K562 (cell line): ENCODE data around the gene RERE. TPM values are rescaled to one million over a fixed set of nuclear protein-coding genes. Genes with fewer than 3 reads are reported as not detected.

Source experiments
- ATAC-seq: fragments of 200-7000 bp; cut with Tn5 transposase; 3 replicates; pipeline ENCODE4 v1.9.1; 2020; ENCODE audit warnings: moderate library complexity
- BruUV-seq: library from RNA; stranded (reverse); fragments of 400-500 nt; replicated peaks from 2 replicates; lab custom pipeline; 2021; lab: Mats Ljungman, UMichigan
- CTCF ChIA-PET: fragments of 300-600 bp; formaldehyde crosslinking; extraction: SDS; loops from one replicate; lab custom pipeline; 2021; ENCODE audit warnings: low intra/inter-chr PET ratio; lab: Yijun Ruan, JAX
- POLR2A ChIA-PET: fragments of 300-600, 350-650 bp; sonication (Branson Sonifier 250); formaldehyde crosslinking; extraction: SDS; loops from one replicate; lab custom pipeline; 2021; ENCODE audit warnings: antibody characterized with exemption, inconsistent platforms; lab: Yijun Ruan, JAX
- DNase-seq, 4 experiments: peaks; one replicate each; pipeline versions ENCODE4 v3.0.0 to v3.0.0-alpha.2; 2011 to 2018; ENCODE audit warnings: low spot score in 3 of 4, mixed read lengths in 3 of 4; ENCODE audit errors: extremely low read depth in 1 of 4
- FAIRE-seq: peaks from 2 replicates; lab custom pipeline; 2011; peaks lifted over from hg19 to GRCh38; lab: Jason Lieb, UNC
- H2AFZ ChIP-seq: 2 replicates; pipeline ENCODE4 v1.6.0; 2011; ENCODE audit warnings: low read depth, low read length, control low read depth, inconsistent platforms
- H3K27ac ChIP-seq: fragments of 200-600 bp; 3 replicates; pipeline ENCODE4 v1.8.0; 2011; ENCODE audit warnings: low read depth, mild to moderate bottlenecking, control low read depth, inconsistent platforms, low read length, moderate library complexity, mixed read lengths; ENCODE audit errors: extremely low read depth
- H3K27me3 ChIP-seq, 2 experiments: fragments of 300-600 bp in 1 of 2; 2 replicates in 1 of 2; 3 replicates in 1 of 2; pipeline versions ENCODE4 v1.6.0 to v1.8.0; 2011; ENCODE audit warnings: inconsistent platforms in 2 of 2, low read length in 2 of 2, mild to moderate bottlenecking in 1 of 2, mixed read lengths in 1 of 2, moderate library complexity in 1 of 2; ENCODE audit not compliant: control insufficient read depth in 2 of 2, insufficient read depth in 2 of 2
- H3K36me3 ChIP-seq: fragments of 300-600 bp; 3 replicates; pipeline ENCODE4 v1.8.0; 2011; ENCODE audit warnings: mild to moderate bottlenecking, low read length, inconsistent platforms; ENCODE audit not compliant: control insufficient read depth, insufficient read depth
- H3K4me1 ChIP-seq, 2 experiments: fragments of 200-600 bp in 1 of 2; replicated peaks in 1 of 2; 2 replicates in 1 of 2; 3 replicates in 1 of 2; pipeline versions ENCODE4 v1.5.1 to v1.8.0; 2011; ENCODE audit warnings: inconsistent platforms in 2 of 2, low read length in 2 of 2, mild to moderate bottlenecking in 1 of 2, mixed read lengths in 1 of 2, moderate library complexity in 1 of 2; ENCODE audit not compliant: control insufficient read depth in 2 of 2, insufficient read depth in 2 of 2
- H3K4me2 ChIP-seq: 2 replicates; pipeline ENCODE4 v1.6.1; 2011; ENCODE audit warnings: low read length, control low read depth, inconsistent platforms, mixed read lengths; ENCODE audit not compliant: insufficient read depth
- H3K4me3 ChIP-seq: fragments of 200-600 bp; sonication (generic), shearing (Covaris generic); 2 replicates; pipeline ENCODE4 v1.5.1; 2016; ENCODE audit warnings: control low read depth, inconsistent platforms
- H3K79me2 ChIP-seq: fragments of 200-600 bp; 3 replicates; pipeline ENCODE4 v1.8.0; 2011; ENCODE audit warnings: low read length, inconsistent platforms; ENCODE audit not compliant: control insufficient read depth, insufficient read depth
- H3K9ac ChIP-seq, 2 experiments: 2 replicates each; pipeline versions ENCODE4 v1.6.0 to v1.6.1; 2011; ENCODE audit warnings: low read depth in 2 of 2, low read length in 2 of 2, control low read depth in 1 of 2, inconsistent platforms in 1 of 2, mild to moderate bottlenecking in 1 of 2, mixed read lengths in 1 of 2; ENCODE audit not compliant: insufficient read depth in 1 of 2
- H3K9me1 ChIP-seq: one replicate; pipeline ENCODE4 v1.6.0; 2011; ENCODE audit warnings: inconsistent platforms, mild to moderate bottlenecking, low read length, moderate library complexity; ENCODE audit not compliant: control insufficient read depth, insufficient read depth
- H3K9me3 ChIP-seq: replicated peaks from 2 replicates; pipeline ENCODE4 v1.5.1; 2011; ENCODE audit warnings: low read depth, low read length, inconsistent platforms; ENCODE audit not compliant: control insufficient read depth, insufficient read depth
- H4K20me1 ChIP-seq: replicated peaks from 2 replicates; pipeline ENCODE4 v1.6.1; 2011; ENCODE audit warnings: low read length, inconsistent platforms, mixed read lengths; ENCODE audit not compliant: control insufficient read depth, insufficient read depth
- CBX2 ChIP-seq: fragments of 200-600 bp; sonication (generic); IDR thresholded peaks from one replicate; pipeline ENCODE4 v1.6.1; 2012; ENCODE audit warnings: mild to moderate bottlenecking, low read length, inconsistent platforms; ENCODE audit not compliant: insufficient read depth, poor library complexity, severe bottlenecking
- KLF13 ChIP-seq: fragments of 450-650 bp; IDR thresholded peaks from 2 replicates; pipeline ENCODE4 v1.6.1; 2016; ENCODE audit warnings: missing genetic modification characterization, low read depth, mild to moderate bottlenecking, missing compliant biosample characterization, moderate library complexity, borderline replicate concordance
- MEF2A ChIP-seq: IDR thresholded peaks from 2 replicates; pipeline ENCODE4 v1.6.1; 2011; ENCODE audit warnings: low read depth, mild to moderate bottlenecking, low read length, moderate library complexity; ENCODE audit not compliant: control insufficient read depth
- MYBL2 ChIP-seq, 2 experiments: fragments of 450-650 bp in 1 of 2; sonication (generic) in 1 of 2; formaldehyde crosslinking in 1 of 2; IDR thresholded peaks; 2 replicates each; pipeline versions ENCODE4 v1.6.1 to v1.8.1; 2017 to 2022; ENCODE audit warnings: borderline replicate concordance in 1 of 2, inconsistent platforms in 1 of 2, low read depth in 1 of 2, mild to moderate bottlenecking in 1 of 2, missing genetic modification reagents in 1 of 2, moderate library complexity in 1 of 2
- RBM15 ChIP-seq: fragments of 200-400 bp; formaldehyde crosslinking; IDR thresholded peaks from 2 replicates; pipeline ENCODE4 v1.6.1; 2018; ENCODE audit warnings: mild to moderate bottlenecking, low read length, moderate library complexity; ENCODE audit not compliant: insufficient read depth
- SOX6 ChIP-seq: fragments of 450-650 bp; IDR thresholded peaks from 2 replicates; pipeline ENCODE4 v1.6.1; 2014; ENCODE audit warnings: mild to moderate bottlenecking
- ZFP1 ChIP-seq: fragments of 450-650 bp; formaldehyde crosslinking; IDR thresholded peaks from 2 replicates; pipeline ENCODE4 v1.4.0; 2020; ENCODE audit warnings: mild to moderate bottlenecking, mixed read lengths
- ZNF445 ChIP-seq: fragments of 250-450 bp; sonication (Bioruptor Pico); IDR thresholded peaks from 2 replicates; pipeline ENCODE4 v1.4.0; 2020; ENCODE audit warnings: low read depth, mild to moderate bottlenecking, moderate library complexity
- whole genome bisulfite sequencing: fragments of 100-300 bp; shearing (Covaris generic); methylation state at CpG from one replicate; pipeline ENCODE4 v1.1.6; 2016; ENCODE audit warnings: low coverage, mixed read lengths; ENCODE audit not compliant: insufficient coverage; ENCODE audit errors: missing lambda C conversion rate; 5-methylcytosine and 5-hydroxymethylcytosine counted together
- in situ Hi-C: fragments of 300-500 bp; cut with MboI; formaldehyde crosslinking; loops from 4 replicates; pipeline ENCODE4 v1.15.0; 2018; ENCODE audit warnings: inconsistent platforms, mixed read lengths
- intact Hi-C: fragments of 100-400 bp; cut with micrococcal nuclease; formaldehyde crosslinking; loops from 2 replicates; pipeline ENCODE4 v1.14.2; 2022
- polyA plus RNA-seq, 8 experiments: library from polyadenylated mRNA; depleted of rRNA in 4 of 8; stranded (reverse) in 5 of 8; unstranded in 3 of 8; fragments of >200 nt; fragmentation: Nextera tagmentation in 2 of 8; fragmentation: Illumina TruSeq in 1 of 8; extraction: Ambion mirVana in 2 of 8; extraction: Trizol in 1 of 8; gene quantifications; 2 replicates each; pipeline versions ENCODE4 v1.2.1 to v1.2.3, GENCODE V29; 2011 to 2014; ENCODE audit warnings: inconsistent platforms in 1 of 8, missing spikeins in 1 of 8
- total RNA-seq, 7 experiments: library from RNA; depleted of rRNA in 6 of 7; stranded (reverse); fragments of >200 nt in 6 of 7; fragmentation: Illumina TruSeq in 2 of 7; extraction: Trizol in 2 of 7; gene quantifications; 2 replicates each; pipeline versions ENCODE4 v1.2.1 to v1.2.3, GENCODE V29; 2011 to 2021; ENCODE audit warnings: low replicate concordance in 1 of 7

Gene RERE
- total and polyA plus RNA-seq, 9 of the 15 experiments (the other 6 are each of a cell fraction or from before 2014, with no cell fraction given) = 3.0 to 51.5 (median 13.4) TPM

DNA sequence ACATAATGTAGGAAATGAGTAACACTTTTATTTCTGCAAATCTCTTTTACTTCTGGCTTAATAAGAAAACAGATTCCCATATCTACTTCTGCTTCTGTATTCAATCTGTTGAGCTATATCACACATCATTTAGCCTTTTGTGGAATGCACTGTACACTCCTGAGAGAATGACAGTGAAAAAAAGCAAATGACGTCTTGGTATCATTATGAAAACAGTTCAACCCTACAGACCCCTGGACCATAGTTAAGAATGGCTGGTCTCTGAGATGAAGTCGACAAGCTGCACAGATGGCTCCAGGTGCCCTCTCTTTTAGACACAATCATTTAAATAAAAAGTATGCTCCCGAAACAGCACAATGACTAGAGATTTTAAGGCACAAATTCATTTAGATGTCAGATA lies 247.0 kb downstream of the RERE start (continued):
- no peak for TF ChIP-seq MYBL2 (IDR thresholded peaks at IDR 0.05; ENCODE audit: low read depth)
- no peak for TF ChIP-seq MYBL2 (CRISPR knock-in tag; IDR thresholded peaks at IDR 0.05; ENCODE audit: borderline replicate concordance)
- TF ChIP-seq ZFP1 (CRISPR knock-in tag) = no peak
- no peak for TF ChIP-seq RBM15
- no peak for TF ChIP-seq SOX6
- no peak for TF ChIP-seq ZNF445 (CRISPR knock-in tag)

DNA sequence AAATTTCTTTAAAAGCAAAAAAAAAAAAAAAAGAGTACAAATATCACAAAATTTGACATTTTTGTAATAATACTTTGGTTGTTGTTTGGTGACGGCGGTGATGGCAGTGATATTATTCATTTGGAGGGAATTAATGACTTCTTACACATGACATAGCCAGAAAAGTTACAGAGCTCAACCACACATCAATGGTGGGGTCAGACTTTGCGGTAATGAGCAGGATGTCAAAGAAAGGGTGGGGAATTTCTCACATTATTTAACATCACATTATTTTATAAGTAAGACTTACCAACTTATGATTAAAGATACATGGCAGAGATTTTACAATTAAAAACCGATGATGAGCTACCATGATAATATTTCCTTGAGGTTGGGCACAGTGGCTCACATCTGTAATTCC lies 248.2 kb downstream of the RERE start:
- no peaks in the 10 kb centered on the region for H4K20me1 ChIP-seq
- no peaks in the 10 kb centered on the region for H3K9me1 ChIP-seq
- intact Hi-C loops = no loop called here
- in situ Hi-C loops = loop anchor here (5.0 kb wide), 1 partner anchor 103 kb away; no protein-coding TSS in a partner anchor
- DNase-seq (no peak), FAIRE-seq (no peak), ATAC-seq (no peak)
- CTCF ChIA-PET = interaction anchor here (0.5 to 0.7 kb wide), 2 partner anchors 279 to 1235 kb away, joined by 3 read pairs; no protein-coding TSS in a partner anchor
- no peak overlapping the region for H3K4me2 ChIP-seq
- peaks cover 3% of the 10 kb centered on the region; the same call in 1 of the 3 replicates for H3K79me2 ChIP-seq
- no peak overlapping the region for H3K27ac ChIP-seq
- BruUV-seq = no TSS peak
- POLR2A ChIA-PET = interaction anchor here (0.6 to 3.4 kb wide), 4 partner anchors 10 to 134 kb away, joined by 3 to 11 read pairs (median 4); no protein-coding TSS in a partner anchor
- peaks cover 0 to 19% of the 10 kb centered on the region in 2 experiments; a peak in 3 of 5 replicates for H3K4me1 ChIP-seq
- TF ChIP-seq CBX2 = no peak
- no peak for TF ChIP-seq KLF13 (tag)
- no peak for TF ChIP-seq MEF2A
- no peaks in the 10 kb centered on the region for H3K9me3 ChIP-seq
- H2AFZ ChIP-seq = no peak overlapping the region
- no peak overlapping the region for H3K4me3 ChIP-seq
- 94% methylated on average over 4 of the region's 4 CpGs for WGBS
- H3K36me3 ChIP-seq = no peaks in the 10 kb centered on the region
- no peak overlapping the region for H3K9ac ChIP-seq
- no peaks in the 10 kb centered on the region for H3K27me3 ChIP-seq
